Measurements from ENCODE around the gene GRHL1. TPM values are rescaled to one million over a fixed set of nuclear protein-coding genes. Genes with fewer than 3 reads are reported as not detected.
"Not testable (repeated sequence)": the region's sequence is repeated elsewhere in the genome, so short reads cannot be mapped to it uniquely, and the experiment has no call there.

The GRHL1 gene
- total RNA-seq, 1 donor from 2014 or later, result 93.0 TPM

- no peak for DNase-seq
These were observed 58.6 kb downstream of the GRHL1 start for GRCh38 chr2:10009811-10010781.

DNA sequence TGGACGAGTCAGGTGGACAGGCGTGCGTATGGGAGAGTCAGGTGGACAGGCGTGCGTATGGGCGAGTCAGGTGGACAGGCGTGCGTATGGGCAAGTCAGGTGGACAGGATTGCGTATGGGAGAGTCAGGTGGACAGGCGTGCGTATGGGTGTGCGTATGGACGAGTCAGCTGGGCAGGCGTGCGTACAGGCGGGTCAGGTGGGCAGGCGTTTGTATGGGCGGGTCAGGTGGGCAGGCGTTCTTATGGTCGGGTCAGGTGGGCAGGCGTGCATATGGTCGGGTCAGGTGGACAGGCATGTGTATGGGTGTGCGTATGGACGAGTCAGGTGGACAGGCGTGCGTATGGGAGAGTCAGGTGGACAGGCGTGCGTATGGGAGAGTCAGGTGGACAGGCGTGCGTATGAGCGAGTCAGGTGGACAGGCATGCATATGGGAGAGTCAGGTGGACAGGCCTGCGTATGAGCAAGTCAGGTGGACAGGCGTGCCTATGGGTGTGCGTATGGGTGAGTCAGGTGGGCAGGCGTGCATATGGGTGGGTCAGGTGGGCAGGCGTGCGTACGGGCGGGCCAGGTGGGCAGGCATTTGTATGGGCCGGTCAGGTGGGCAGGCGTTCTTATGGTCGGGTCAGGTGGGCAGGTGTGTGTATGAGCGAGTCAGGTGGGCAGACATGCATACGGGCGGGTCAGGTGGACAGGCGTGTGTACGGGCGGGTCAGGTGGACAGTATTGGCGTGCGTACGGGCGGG, 59.5 kb downstream of the GRHL1 start:
- not testable (repeated sequence) for DNase-seq

- DNase-seq, result not testable (repeated sequence)
These were observed 60.3 kb downstream of the GRHL1 start for GRCh38 chr2:10011606-10012325.

- DNase-seq, result not testable (repeated sequence)
These were observed 61.0 kb downstream of the GRHL1 start for GRCh38 chr2:10012366-10012962.

- DNase-seq, result no peak
These were observed 61.5 kb downstream of the GRHL1 start for GRCh38 chr2:10012963-10013461.

DNA sequence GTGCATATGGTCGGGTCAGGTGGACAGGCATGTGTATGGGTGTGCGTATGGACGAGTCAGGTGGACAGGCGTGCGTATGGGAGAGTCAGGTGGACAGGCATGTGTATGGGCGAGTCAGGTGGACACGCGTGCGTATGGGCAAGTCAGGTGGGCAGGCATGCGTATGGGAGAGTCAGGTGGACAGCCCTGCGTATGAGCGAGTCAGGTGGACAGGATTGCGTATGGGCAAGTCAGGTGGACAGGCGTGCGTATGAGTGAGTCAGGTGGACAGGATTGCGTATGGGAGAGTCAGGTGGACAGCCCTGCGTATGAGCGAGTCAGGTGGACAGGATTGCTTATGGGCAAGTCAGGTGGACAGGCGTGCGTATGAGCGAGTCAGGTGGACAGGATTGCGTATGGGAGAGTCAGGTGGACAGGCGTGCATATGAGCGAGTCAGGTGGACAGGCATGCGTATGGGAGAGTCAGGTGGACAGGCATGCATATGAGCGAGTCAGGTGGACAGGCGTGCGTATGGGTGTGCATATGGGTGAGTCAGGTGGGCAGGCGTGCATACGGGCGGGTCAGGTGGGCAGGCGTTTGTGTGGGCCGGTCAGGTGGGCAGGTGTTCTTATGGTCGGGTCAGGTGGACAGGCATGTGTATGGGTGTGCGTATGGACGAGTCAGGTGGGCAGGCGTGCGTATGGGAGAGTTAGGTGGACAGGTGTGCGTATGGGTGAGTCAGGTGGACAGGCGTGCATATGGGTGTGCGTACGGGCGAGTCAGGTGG, 62.3 kb downstream of the GRHL1 start:
- DNase-seq, result not testable (repeated sequence)

DNA sequence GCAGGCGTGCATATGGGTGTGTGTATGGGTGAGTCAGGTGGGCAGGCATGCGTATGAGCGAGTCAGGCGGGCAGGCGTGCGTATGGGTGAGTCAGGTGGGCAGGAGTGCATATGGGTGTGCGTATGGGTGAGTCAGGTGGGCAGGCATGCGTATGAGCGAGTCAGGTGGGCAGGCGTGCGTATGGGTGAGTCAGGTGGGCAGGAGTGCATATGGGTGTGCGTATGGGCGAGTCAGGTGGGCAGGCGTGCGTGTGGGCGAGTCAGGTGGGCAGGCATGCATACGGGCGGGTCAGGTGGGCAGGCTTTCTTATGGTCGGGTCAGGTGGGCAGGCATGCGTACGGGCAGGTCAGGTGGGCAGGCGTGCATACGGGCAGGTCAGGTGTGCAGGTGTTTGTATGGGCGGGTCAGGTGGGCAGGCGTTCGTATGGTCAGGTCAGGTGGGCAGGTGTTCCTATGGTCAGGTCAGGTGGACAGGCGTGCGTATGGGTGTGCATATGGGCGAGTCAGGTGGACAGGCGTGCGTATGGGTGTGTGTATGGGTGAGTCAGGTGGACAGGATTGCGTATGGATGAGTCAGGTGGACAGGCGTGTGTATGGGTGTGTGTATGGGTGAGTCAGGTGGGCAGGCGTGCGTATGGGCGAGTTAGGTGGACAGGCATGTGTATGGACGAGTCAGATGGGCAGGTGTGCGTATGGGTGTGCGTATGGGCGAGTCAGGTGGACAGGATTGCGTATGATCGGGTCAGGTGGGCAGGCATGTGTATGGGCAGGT, 63.1 kb downstream of the GRHL1 start:
- no peak for DNase-seq

- DNase-seq, result not testable (repeated sequence)
These were observed 64.0 kb downstream of the GRHL1 start for GRCh38 chr2:10015376-10015989.

- no peak for DNase-seq
These were observed 64.7 kb downstream of the GRHL1 start for GRCh38 chr2:10016001-10016801.

- no peak for DNase-seq
These were observed 65.3 kb downstream of the GRHL1 start for GRCh38 chr2:10016802-10017258.

- no peak for DNase-seq
These were observed 65.9 kb downstream of the GRHL1 start for GRCh38 chr2:10017313-10017941.

- DNase-seq, result no peak
These were observed 67.7 kb downstream of the GRHL1 start for GRCh38 chr2:10019174-10019573.

DNA sequence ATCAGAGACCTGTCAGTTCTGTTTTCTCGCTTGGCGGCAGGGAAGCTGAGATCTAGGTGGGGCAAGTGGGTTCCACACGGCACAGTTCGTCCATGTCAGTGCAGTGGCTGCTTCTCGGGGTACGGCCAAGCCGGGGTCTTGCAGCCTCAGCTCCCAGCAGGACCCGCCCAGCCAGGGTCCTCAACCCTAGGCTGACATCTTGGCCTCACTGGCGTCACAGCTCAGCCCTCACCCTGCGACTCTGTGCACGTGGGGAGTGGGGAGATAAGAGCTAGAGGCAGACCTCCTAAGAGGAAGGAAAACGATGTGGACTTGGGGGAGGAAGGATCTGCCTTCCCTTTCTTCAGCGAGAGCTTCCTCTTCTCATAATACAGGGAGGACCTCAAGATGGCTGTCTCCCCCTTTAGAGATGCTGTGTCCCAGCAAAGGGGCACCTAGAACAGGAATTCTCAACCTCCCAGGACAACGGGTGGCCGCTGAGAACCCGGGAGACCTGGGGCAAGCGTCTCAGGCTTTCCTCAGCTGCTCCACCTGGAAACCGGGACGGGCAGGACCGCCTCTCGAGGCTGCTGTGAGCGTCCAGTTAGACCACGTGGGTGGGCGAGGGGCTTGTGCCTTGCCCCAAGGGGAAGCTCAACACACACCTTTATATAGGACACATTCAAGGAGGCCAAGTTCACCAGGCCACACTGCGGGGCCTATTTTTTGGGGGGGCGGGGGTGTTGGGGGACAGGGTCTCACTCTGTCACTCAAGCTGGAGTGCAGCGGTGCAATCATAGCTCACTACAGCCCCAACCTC, 68.3 kb downstream of the GRHL1 start:
- no peak for DNase-seq

GRCh38 chr2:10022041-10022421, 70.5 kb downstream of the GRHL1 start:
- DNase-seq, result no peak

DNA sequence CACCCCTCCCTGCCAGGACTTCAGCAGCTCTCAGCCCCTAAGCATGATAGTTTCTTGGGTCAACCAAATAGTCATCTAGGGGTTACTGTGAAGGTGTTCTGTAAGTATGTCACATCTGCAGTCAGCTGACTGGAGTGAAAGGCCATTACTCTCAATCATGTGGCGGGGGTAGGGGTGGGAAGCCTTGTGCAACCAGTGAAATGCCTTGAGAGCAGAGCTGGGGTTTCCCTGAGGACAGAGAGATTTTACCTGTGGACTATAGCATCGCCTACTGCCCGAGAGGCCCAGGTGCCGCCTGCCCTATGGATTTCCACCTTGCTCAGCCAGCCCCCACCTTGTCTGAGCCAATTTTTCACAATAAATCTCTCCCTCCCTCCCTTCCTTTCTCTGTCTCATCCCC, 71.0 kb downstream of the GRHL1 start:
- no peak for DNase-seq

- no peak for DNase-seq
These were observed 71.6 kb downstream of the GRHL1 start for GRCh38 chr2:10022966-10023662.
